Adipocyte (in vitro differentiated cells): ENCODE measurements around the gene ICAM2.
"Not testable (repeated sequence)": the region's sequence is repeated elsewhere in the genome, so short reads cannot be mapped to it uniquely, and the experiment has no call there.

Experiments
- DNase-seq: peaks from one replicate; pipeline ENCODE4 v3.0.0-alpha.2; 2015; ENCODE audit warnings: low read depth
- H3K27me3 ChIP-seq: replicated peaks from 2 replicates; pipeline ENCODE4 v1.7.0; 2013; ENCODE audit warnings: mild to moderate bottlenecking, low read length, moderate library complexity; ENCODE audit not compliant: control insufficient read depth, insufficient read depth
- H3K36me3 ChIP-seq: 2 replicates; pipeline ENCODE4 v1.7.0; 2013; ENCODE audit warnings: low read length, mild to moderate bottlenecking, moderate library complexity; ENCODE audit not compliant: control insufficient read depth, insufficient read depth, severe bottlenecking
- H3K4me1 ChIP-seq: 2 replicates; pipeline ENCODE4 v1.7.0; 2013; ENCODE audit warnings: mild to moderate bottlenecking, low read length, moderate library complexity; ENCODE audit not compliant: control insufficient read depth, insufficient read depth
- H3K4me3 ChIP-seq: 2 replicates; pipeline ENCODE4 v1.7.0; 2013; ENCODE audit warnings: mild to moderate bottlenecking, low read length, moderate library complexity
- H3K9ac ChIP-seq: 2 replicates; pipeline ENCODE4 v1.7.0; 2013; ENCODE audit warnings: mild to moderate bottlenecking, low read length, moderate library complexity
- H3K9me3 ChIP-seq: 2 replicates; pipeline ENCODE4 v1.7.0; 2013; ENCODE audit warnings: mild to moderate bottlenecking, low read length, moderate library complexity; ENCODE audit not compliant: control insufficient read depth

The ICAM2 gene

GRCh38 chr17:63989622-63990345 is 30.6 kb downstream of the ICAM2 start:
- H3K4me3 ChIP-seq = no peak overlapping the region
- H3K27me3 ChIP-seq = peaks cover 44% of the 10 kb centered on the region
- no peaks in the 10 kb centered on the region for H3K9me3 ChIP-seq
- H3K9ac ChIP-seq = no peak overlapping the region
- no peaks in the 10 kb centered on the region for H3K36me3 ChIP-seq
- no peak for DNase-seq
- H3K4me1 ChIP-seq = peaks cover 11% of the 10 kb centered on the region

GRCh38 chr17:63988741-63989621 is 31.5 kb downstream of the ICAM2 start:
- H3K27me3 ChIP-seq = peaks cover 40% of the 10 kb centered on the region
- H3K9ac ChIP-seq = no peak overlapping the region
- no peaks in the 10 kb centered on the region for H3K9me3 ChIP-seq
- H3K36me3 ChIP-seq = no peaks in the 10 kb centered on the region
- peaks cover 19% of the 10 kb centered on the region for H3K4me1 ChIP-seq
- no peak for DNase-seq
- no peak overlapping the region for H3K4me3 ChIP-seq

- H3K9ac ChIP-seq = no peak overlapping the region
- no peaks in the 10 kb centered on the region for H3K9me3 ChIP-seq
- H3K27me3 ChIP-seq = peaks cover 33% of the 10 kb centered on the region
- H3K36me3 ChIP-seq = no peaks in the 10 kb centered on the region
- H3K4me3 ChIP-seq = no peak overlapping the region
- no peak for DNase-seq
- peaks cover 22% of the 10 kb centered on the region for H3K4me1 ChIP-seq
Measured at GRCh38 chr17:63988127-63988478, 32.3 kb downstream of the ICAM2 start.

GRCh38 chr17:63987221-63988126 is 33.0 kb downstream of the ICAM2 start:
- no peak overlapping the region for H3K4me3 ChIP-seq
- DNase-seq = no peak
- no peak overlapping the region for H3K9ac ChIP-seq
- H3K27me3 ChIP-seq = peaks cover 29% of the 10 kb centered on the region
- peaks cover 22% of the 10 kb centered on the region for H3K4me1 ChIP-seq
- no peaks in the 10 kb centered on the region for H3K36me3 ChIP-seq
- no peaks in the 10 kb centered on the region for H3K9me3 ChIP-seq

GRCh38 chr17:63986821-63987220 is 33.6 kb downstream of the ICAM2 start:
- Histone ChIP-seq H3K27me3 (peaks cover 23% of the 10 kb centered on the region), H3K9me3 (peaks cover 3% of the 10 kb centered on the region), H3K36me3 (no peaks in the 10 kb centered on the region), H3K4me3 (no peak overlapping the region), H3K4me1 (peaks cover 22% of the 10 kb centered on the region), H3K9ac (no peak overlapping the region)
- no peak for DNase-seq

GRCh38 chr17:63985387-63986140 is 34.9 kb downstream of the ICAM2 start:
- Histone ChIP-seq H3K4me3 (no peak overlapping the region), H3K27me3 (peaks cover 15% of the 10 kb centered on the region), H3K9ac (no peak overlapping the region), H3K4me1 (peaks cover 25% of the 10 kb centered on the region), H3K9me3 (peaks cover 5% of the 10 kb centered on the region), H3K36me3 (no peaks in the 10 kb centered on the region)
- DNase-seq = no peak

GRCh38 chr17:63984651-63985386 is 35.6 kb downstream of the ICAM2 start:
- Histone ChIP-seq H3K9ac (no peak overlapping the region), H3K4me3 (no peak overlapping the region), H3K4me1 (peaks cover 31% of the 10 kb centered on the region), H3K27me3 (peaks cover 10% of the 10 kb centered on the region), H3K36me3 (no peaks in the 10 kb centered on the region), H3K9me3 (peaks cover 5% of the 10 kb centered on the region)
- peak; percentile 91 for DNase-seq

- peak; percentile 63 for DNase-seq
- peaks cover 4% of the 10 kb centered on the region for H3K27me3 ChIP-seq
- H3K4me1 ChIP-seq = peaks cover 31% of the 10 kb centered on the region
- H3K9me3 ChIP-seq = peaks cover 5% of the 10 kb centered on the region
- H3K9ac ChIP-seq = peak overlapping the region; percentile 28
- H3K4me3 ChIP-seq = no peak overlapping the region
- H3K36me3 ChIP-seq = no peaks in the 10 kb centered on the region
Measured at GRCh38 chr17:63984236-63984635, 36.2 kb downstream of the ICAM2 start.

GRCh38 chr17:63983320-63983719 is 37.1 kb downstream of the ICAM2 start:
- Histone ChIP-seq H3K4me3 (no peak overlapping the region), H3K9me3 (peaks cover 5% of the 10 kb centered on the region), H3K36me3 (no peaks in the 10 kb centered on the region), H3K4me1 (peaks cover 31% of the 10 kb centered on the region), H3K27me3 (no peaks in the 10 kb centered on the region), H3K9ac (no peak overlapping the region)
- no peak for DNase-seq

- not testable (repeated sequence) for H3K9ac ChIP-seq, H3K27me3 ChIP-seq
Measured at GRCh38 chr17:63982641-63983040, 37.8 kb downstream of the ICAM2 start.

More at GRCh38 chr17:63982641-63983040, 37.8 kb downstream of the ICAM2 start:
- not testable (repeated sequence) for H3K9me3 ChIP-seq, H3K4me3 ChIP-seq, H3K36me3 ChIP-seq, DNase-seq
- peaks cover 31% of the 10 kb centered on the region for H3K4me1 ChIP-seq
